H1 (cell line): ENCODE measurements around the gene EEF2K. TPM values are rescaled to one million over a fixed set of nuclear protein-coding genes. Genes with fewer than 3 reads are reported as not detected.
A peak's percentile ranks its signal among the peaks of the same experiment; 100 is the strongest.

Experiments used
- CBX8 ChIP-seq: fragments of 300-800, 300-1000 bp; sonication (generic); IDR thresholded peaks from 2 replicates; pipeline ENCODE4 v1.7.1; 2016; ENCODE audit warnings: low read depth, low read length, borderline replicate concordance
- CHD2 ChIP-seq: IDR thresholded peaks from 2 replicates; pipeline ENCODE4 v1.6.1; 2012; ENCODE audit warnings: low read length, improper control_type of control experiment
- EGR1 ChIP-seq: IDR thresholded peaks from 2 replicates; pipeline ENCODE4 v1.6.1; 2011; ENCODE audit warnings: low read depth, low read length, borderline replicate concordance
- EP300 ChIP-seq, 2 experiments: IDR thresholded peaks; 1 replicate in 1 of 2; 2 replicates in 1 of 2; pipeline ENCODE4 v1.6.1; 2011 to 2012; ENCODE audit warnings: low read depth in 2 of 2, low read length in 2 of 2, mild to moderate bottlenecking in 2 of 2, borderline replicate concordance in 1 of 2, inconsistent platforms in 1 of 2, moderate library complexity in 1 of 2
- GTF2F1 ChIP-seq: IDR thresholded peaks from 2 replicates; pipeline ENCODE4 v1.6.1; 2012; ENCODE audit warnings: low read depth, low read length, improper control_type of control experiment, borderline replicate concordance
- KDM1A ChIP-seq: fragments of 200-600, 300-600 bp; sonication (generic); IDR thresholded peaks from 2 replicates; pipeline ENCODE4 v1.7.1; 2016; ENCODE audit warnings: mild to moderate bottlenecking, low read length, borderline replicate concordance
- NANOG ChIP-seq: IDR thresholded peaks from 2 replicates; pipeline ENCODE4 v1.6.1; 2011; ENCODE audit warnings: low read length, low read depth, mild to moderate bottlenecking, inconsistent platforms; ENCODE audit not compliant: insufficient read depth, poor library complexity, severe bottlenecking
- RAD21 ChIP-seq, 2 experiments: IDR thresholded peaks in 1 of 2; conservative IDR thresholded peaks in 1 of 2; 2 replicates each; pipeline ENCODE4 v1.6.1; 2011; ENCODE audit warnings: low read depth in 2 of 2, low read length in 2 of 2, improper control_type of control experiment in 1 of 2, inconsistent platforms in 1 of 2, mild to moderate bottlenecking in 1 of 2, moderate library complexity in 1 of 2
- RNF2 ChIP-seq: fragments of 200-900, 300-1000 bp; sonication (generic); IDR thresholded peaks from 2 replicates; pipeline ENCODE4 v1.7.1; 2016; ENCODE audit warnings: borderline replicate concordance, low read depth, mild to moderate bottlenecking, antibody characterized with exemption, low read length; ENCODE audit not compliant: poor library complexity, severe bottlenecking; ENCODE audit errors: missing control alignments
- SAP30 ChIP-seq: fragments of 300-600 bp; sonication (generic); IDR thresholded peaks from 2 replicates; pipeline ENCODE4 v1.7.1; 2012; ENCODE audit warnings: low read length, moderate library complexity, mild to moderate bottlenecking, inconsistent platforms; ENCODE audit not compliant: insufficient read depth, insufficient replicate concordance
- SIRT6 ChIP-seq: IDR thresholded peaks from one replicate; pipeline ENCODE4 v1.7.1; 2012; ENCODE audit warnings: low read length, inconsistent platforms
- YY1 ChIP-seq: IDR thresholded peaks from 2 replicates; pipeline ENCODE4 v1.6.1; 2011; ENCODE audit warnings: low read depth, mild to moderate bottlenecking, low read length
- polyA plus RNA-seq, 7 experiments: library from polyadenylated mRNA; depleted of rRNA in 3 of 7; stranded (reverse) in 5 of 7; unstranded in 2 of 7; fragments of >200 nt in 5 of 7; fragments of 200-250 nt in 2 of 7; gene quantifications; 1 replicate in 5 of 7; 2 replicates in 1 of 7; 4 replicates in 1 of 7; pipeline versions ENCODE4 v1.2.1 to v1.2.3, GENCODE V29; 2011 to 2013; ENCODE audit warnings: missing spikeins in 2 of 7, mixed read lengths in 2 of 7
- total RNA-seq: library from RNA; stranded (reverse); fragmentation: NEBNext Ultra II Directional; extraction: Animal tissue kit (Norgen Biotek cat#: 25700); gene quantifications from 2 replicates; pipeline ENCODE4 v1.2.1, GENCODE V29; 2021
- TF ChIP-seq, protein P1 (sequence below): IDR thresholded peaks from 2 replicates; pipeline ENCODE4 v1.6.1; 2011; ENCODE audit warnings: low read depth, mild to moderate bottlenecking, low read length; ENCODE audit not compliant: insufficient read depth
- TF ChIP-seq, protein P2 (sequence below), 3 experiments: IDR thresholded peaks; 1 replicate in 2 of 3; 2 replicates in 1 of 3; pipeline versions ENCODE4 v1.5.1 to v1.6.1; 2011; ENCODE audit warnings: low read length in 3 of 3, mild to moderate bottlenecking in 3 of 3, inconsistent platforms in 2 of 3, low read depth in 1 of 3, moderate library complexity in 1 of 3; ENCODE audit not compliant: insufficient read depth in 1 of 3; ENCODE audit errors: control extremely low read depth in 1 of 3

The EEF2K gene
- total and polyA plus RNA-seq, 2 of the 8 experiments (the other 6 are each of a cell fraction or from before 2014, with no cell fraction given) = 14.9 to 30.2 TPM

DNA sequence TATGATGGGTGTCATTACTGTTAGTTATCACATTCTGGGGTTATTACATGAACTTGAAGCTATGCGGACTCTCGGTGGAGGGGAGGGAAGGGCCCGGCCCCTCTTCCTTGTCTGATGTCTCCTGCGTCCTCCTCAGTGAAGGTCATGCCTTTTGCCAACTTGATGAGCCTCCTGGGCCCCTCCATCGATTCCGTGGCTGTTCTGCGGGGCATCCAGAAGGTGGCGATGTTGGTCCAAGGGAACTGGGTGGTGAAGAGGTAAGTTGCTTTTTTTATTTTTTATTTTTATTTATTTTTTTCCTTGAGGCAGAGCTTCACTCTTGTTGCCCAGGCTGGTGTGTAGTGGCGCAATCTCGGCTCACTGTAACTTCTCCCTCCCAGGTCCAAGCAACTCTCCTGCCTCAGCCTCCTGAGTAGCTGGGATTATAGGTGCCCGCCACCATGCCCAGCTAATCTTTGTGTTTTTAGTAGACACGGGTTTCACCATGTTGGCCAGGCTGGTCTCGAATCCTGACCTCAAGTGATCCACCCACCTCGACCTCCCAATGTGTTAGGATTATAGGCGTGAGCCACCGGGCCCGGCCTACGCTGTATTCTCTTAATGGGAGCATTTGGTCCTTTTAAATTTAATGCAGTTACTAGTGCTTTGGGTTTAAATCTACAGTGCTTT lies 112.7 kb downstream of the EEF2K start (continued):
- TF ChIP-seq, protein P1, sequence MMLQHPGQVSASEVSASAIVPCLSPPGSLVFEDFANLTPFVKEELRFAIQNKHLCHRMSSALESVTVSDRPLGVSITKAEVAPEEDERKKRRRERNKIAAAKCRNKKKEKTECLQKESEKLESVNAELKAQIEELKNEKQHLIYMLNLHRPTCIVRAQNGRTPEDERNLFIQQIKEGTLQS = no peak
- TF ChIP-seq CBX8 (no peak), RNF2 (no peak), SAP30 (no peak), GTF2F1 (no peak), EP300 (IDR thresholded peaks at IDR 0.05; ENCODE audit: borderline replicate concordance in 1 of 2, low read depth in 2 of 2, low read length in 2 of 2) (no peak), KDM1A (no peak), YY1 (0 out of 2 replicates have a peak, but pooled peaks have one; percentile 11), SIRT6 (no peak), NANOG (no peak), EGR1 (no peak), CHD2 (no peak), RAD21 (IDR thresholded peaks at IDR 0.05 in 1 of 2, conservative IDR thresholded peaks at IDR 0.05 in 1 of 2; ENCODE audit: low read depth in 2 of 2, low read length in 2 of 2) (peak; percentile 64 to 69)
- TF ChIP-seq, protein P2, sequence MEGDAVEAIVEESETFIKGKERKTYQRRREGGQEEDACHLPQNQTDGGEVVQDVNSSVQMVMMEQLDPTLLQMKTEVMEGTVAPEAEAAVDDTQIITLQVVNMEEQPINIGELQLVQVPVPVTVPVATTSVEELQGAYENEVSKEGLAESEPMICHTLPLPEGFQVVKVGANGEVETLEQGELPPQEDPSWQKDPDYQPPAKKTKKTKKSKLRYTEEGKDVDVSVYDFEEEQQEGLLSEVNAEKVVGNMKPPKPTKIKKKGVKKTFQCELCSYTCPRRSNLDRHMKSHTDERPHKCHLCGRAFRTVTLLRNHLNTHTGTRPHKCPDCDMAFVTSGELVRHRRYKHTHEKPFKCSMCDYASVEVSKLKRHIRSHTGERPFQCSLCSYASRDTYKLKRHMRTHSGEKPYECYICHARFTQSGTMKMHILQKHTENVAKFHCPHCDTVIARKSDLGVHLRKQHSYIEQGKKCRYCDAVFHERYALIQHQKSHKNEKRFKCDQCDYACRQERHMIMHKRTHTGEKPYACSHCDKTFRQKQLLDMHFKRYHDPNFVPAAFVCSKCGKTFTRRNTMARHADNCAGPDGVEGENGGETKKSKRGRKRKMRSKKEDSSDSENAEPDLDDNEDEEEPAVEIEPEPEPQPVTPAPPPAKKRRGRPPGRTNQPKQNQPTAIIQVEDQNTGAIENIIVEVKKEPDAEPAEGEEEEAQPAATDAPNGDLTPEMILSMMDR (IDR thresholded peaks at IDR 0.05; ENCODE audit: control extremely low read depth in 1 of 3, insufficient read depth in 1 of 3, low read depth in 1 of 3, low read length in 3 of 3) = peak; percentile 66 to 80 (median 68)
